CD4-positive, CD25-positive, alpha-beta regulatory T cell (primary cell): ENCODE measurements around the gene ZNF280A. TPM values are rescaled to one million over a fixed set of nuclear protein-coding genes. Genes with fewer than 3 reads are reported as not detected.

Source experiments
- ATAC-seq, 2 donors: fragments of 150-1000 bp; cut with Tn5 transposase; one replicate each; pipeline ENCODE4 v1.10.0; 2021; ENCODE audit warnings: low read depth in 2 of 2, moderate number of reproducible peaks in 2 of 2, moderate library complexity in 1 of 2
- DNase-seq, 3 donors: peaks; one replicate each; pipeline versions ENCODE4 v3.0.0 to v3.0.0-alpha.2; 2012 to 2022; ENCODE audit warnings: mixed read lengths in 1 of 3
- H3K27ac ChIP-seq: one replicate; pipeline ENCODE4 v1.7.0; 2013; ENCODE audit warnings: mild to moderate bottlenecking, low read length; ENCODE audit not compliant: insufficient read depth, poor library complexity, severe bottlenecking
- H3K27me3 ChIP-seq: one replicate; pipeline ENCODE4 v1.7.0; 2013; ENCODE audit warnings: low read length; ENCODE audit not compliant: control insufficient read depth, insufficient read depth
- H3K36me3 ChIP-seq: one replicate; pipeline ENCODE4 v1.7.0; 2013; ENCODE audit warnings: mild to moderate bottlenecking, low read length, moderate library complexity; ENCODE audit not compliant: control insufficient read depth, insufficient read depth
- H3K4me1 ChIP-seq: 2 replicates; pipeline ENCODE4 v1.7.0; 2013; ENCODE audit warnings: mild to moderate bottlenecking, low read length; ENCODE audit not compliant: insufficient read depth, control insufficient read depth, poor library complexity, severe bottlenecking
- H3K4me3 ChIP-seq: one replicate; pipeline ENCODE4 v1.7.0; 2013; ENCODE audit warnings: low read depth, mild to moderate bottlenecking, low read length, moderate library complexity
- H3K9me3 ChIP-seq, 2 experiments: 1 replicate in 1 of 2; 2 replicates in 1 of 2; pipeline ENCODE4 v1.7.0; 2013; ENCODE audit warnings: low read length in 2 of 2, mild to moderate bottlenecking in 1 of 2, moderate library complexity in 1 of 2; ENCODE audit not compliant: control insufficient read depth in 2 of 2
- H3K27ac Mint-ChIP-seq, 3 donors: one replicate each; pipeline ENCODE4 v1.8.0; 2020 to 2022; ENCODE audit warnings: mild to moderate bottlenecking in 3 of 3, mixed read lengths in 3 of 3, moderate library complexity in 2 of 3
- H3K27me3 Mint-ChIP-seq: one replicate; pipeline ENCODE4 v1.8.0; 2022; ENCODE audit warnings: mild to moderate bottlenecking, mixed read lengths
- H3K36me3 Mint-ChIP-seq: one replicate; pipeline ENCODE4 v1.8.0; 2020; ENCODE audit warnings: mixed read lengths
- H3K4me1 Mint-ChIP-seq, 4 donors: one replicate each; pipeline ENCODE4 v1.8.0; 2020 to 2022; ENCODE audit warnings: mixed read lengths in 4 of 4, mild to moderate bottlenecking in 1 of 4
- H3K4me3 Mint-ChIP-seq, 4 donors: one replicate each; pipeline ENCODE4 v1.8.0; 2020 to 2022; ENCODE audit warnings: mild to moderate bottlenecking in 4 of 4, mixed read lengths in 4 of 4, moderate library complexity in 3 of 4
- H3K9me3 Mint-ChIP-seq, 7 donors: one replicate each; pipeline ENCODE4 v1.8.0; 2020 to 2022; ENCODE audit warnings: mixed read lengths in 7 of 7, mild to moderate bottlenecking in 3 of 7, moderate library complexity in 2 of 7
- polyA plus RNA-seq, 4 donors: library from polyadenylated mRNA; unstranded; fragments of 300-500 nt; fragmentation: Illumina TruSeq; gene quantifications; one replicate each; pipeline ENCODE4 v1.2.3, GENCODE V29; 2021
- total RNA-seq: library from RNA; stranded (reverse); gene quantifications from one replicate; pipeline ENCODE4 v1.2.3, GENCODE V29; 2022

ZNF280A gene
- total and polyA plus RNA-seq, 5 donors from 2014 or later = not detected

DNA sequence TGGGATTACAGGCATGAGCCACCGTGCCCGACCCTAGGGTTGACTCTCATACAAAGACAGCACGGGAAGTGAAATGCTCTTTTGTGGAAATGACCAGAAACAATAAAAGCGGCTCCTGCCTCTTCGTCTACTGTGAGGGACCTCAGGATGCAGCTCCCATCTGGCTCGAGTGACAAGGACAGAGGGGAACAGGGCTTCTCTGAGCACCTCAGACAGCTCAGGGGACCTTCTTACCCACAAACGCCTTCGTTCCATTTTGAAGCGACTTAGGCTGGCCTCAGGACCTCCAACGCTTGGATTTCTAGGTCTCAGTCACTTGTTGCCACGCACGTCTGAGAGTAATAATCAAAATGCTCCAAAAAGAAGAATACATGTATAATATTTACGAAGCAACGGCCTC is 36.5 kb upstream of the ZNF280A start:
- no peaks in the 10 kb centered on the region for H3K36me3 Mint-ChIP-seq
- H3K4me3 Mint-ChIP-seq = no peak overlapping the region
- no peak overlapping the region for H3K27ac Mint-ChIP-seq
- ATAC-seq (no peak), DNase-seq (no peak)
- H3K27ac ChIP-seq = no peak overlapping the region
- H3K4me1 Mint-ChIP-seq = peaks cover 0 to 2% (median 0%) of the 10 kb centered on the region in 4 donors
- no peaks in the 10 kb centered on the region for H3K27me3 ChIP-seq
- no peaks in the 10 kb centered on the region for H3K9me3 Mint-ChIP-seq
- H3K27me3 Mint-ChIP-seq = peaks cover 5% of the 10 kb centered on the region
- no peak overlapping the region for H3K4me3 ChIP-seq
- no peaks in the 10 kb centered on the region for H3K36me3 ChIP-seq
- H3K9me3 ChIP-seq = no peaks in the 10 kb centered on the region
- no peaks in the 10 kb centered on the region for H3K4me1 ChIP-seq

DNA sequence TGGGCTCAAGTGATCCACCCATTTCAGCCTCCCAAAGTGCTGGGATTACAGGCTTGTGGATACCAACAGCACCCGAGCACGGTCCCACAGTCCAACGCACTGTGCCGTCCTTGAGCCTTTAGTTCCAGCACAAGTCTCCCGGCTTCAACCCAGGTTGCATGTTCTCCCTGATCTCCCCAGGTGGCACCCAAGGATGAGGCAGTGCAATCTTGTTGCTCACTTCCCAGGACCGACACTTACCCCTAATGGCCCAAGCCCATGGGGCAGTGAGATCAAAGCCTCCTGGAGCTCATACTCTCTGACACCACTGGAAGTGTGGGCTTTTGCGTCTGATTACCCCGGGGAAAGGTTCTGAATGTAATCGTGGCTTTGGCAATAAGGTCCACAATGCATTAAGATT is 35.5 kb upstream of the ZNF280A start:
- Mint-ChIP-seq H3K9me3 (no peaks in the 10 kb centered on the region), H3K4me1 (peaks cover 0 to 2% (median 0%) of the 10 kb centered on the region in 4 donors), H3K4me3 (no peak overlapping the region), H3K27ac (no peak overlapping the region), H3K27me3 (peaks cover 5% of the 10 kb centered on the region), H3K36me3 (no peaks in the 10 kb centered on the region)
- Histone ChIP-seq H3K27ac (no peak overlapping the region), H3K27me3 (no peaks in the 10 kb centered on the region), H3K36me3 (no peaks in the 10 kb centered on the region), H3K9me3 (no peaks in the 10 kb centered on the region), H3K4me1 (no peaks in the 10 kb centered on the region), H3K4me3 (no peak overlapping the region)
- DNase-seq = no peak
- no peak for ATAC-seq

- H3K27ac Mint-ChIP-seq = no peak overlapping the region
Measured at GRCh38 chr22:22554587-22555284, 34.7 kb upstream of the ZNF280A start.

DNA sequence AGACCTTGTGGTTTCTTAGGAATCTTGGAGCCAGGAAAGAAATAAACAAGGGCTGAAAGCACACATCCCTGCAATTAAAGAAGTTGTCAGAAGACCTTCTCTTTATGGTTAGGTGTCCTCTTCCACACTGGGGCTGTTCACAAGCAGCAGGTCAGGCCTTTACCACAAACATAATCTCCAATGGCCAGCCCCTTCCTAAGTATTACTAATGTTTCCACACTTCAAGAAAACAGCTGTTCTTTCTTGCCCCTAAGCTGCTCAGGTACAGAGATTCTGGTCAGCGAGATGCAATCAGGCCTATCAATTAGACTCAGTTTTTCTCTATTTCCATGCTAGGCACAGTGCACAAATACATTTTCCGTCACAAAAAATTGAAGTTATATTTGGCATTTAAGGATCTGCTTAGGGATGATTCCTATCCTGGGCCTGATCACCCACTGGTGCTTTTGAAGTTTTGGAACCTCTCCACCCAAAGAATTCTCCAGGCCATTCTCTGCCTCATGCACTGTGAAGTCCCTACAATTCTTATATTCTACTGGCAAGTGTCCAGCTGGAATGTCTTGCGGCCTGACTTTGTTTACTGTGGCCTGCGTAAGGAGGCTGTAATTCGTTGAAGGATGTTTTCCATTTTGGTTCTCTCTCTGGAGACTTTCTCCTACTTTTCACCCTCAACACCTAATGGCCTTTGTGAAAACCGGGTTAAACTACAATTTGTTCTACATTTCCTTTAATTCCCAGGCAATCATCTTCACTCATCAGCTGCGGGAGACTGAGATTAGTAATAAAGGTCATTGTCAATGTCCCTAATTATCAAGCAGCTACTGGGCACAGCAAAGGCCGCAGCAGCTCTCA is 33.9 kb upstream of the ZNF280A start:
- Mint-ChIP-seq H3K27ac (no peak overlapping the region), H3K4me1 (no peaks in the 10 kb centered on the region)
- H3K4me1 ChIP-seq = no peaks in the 10 kb centered on the region

More at GRCh38 chr22:22554587-22555284, 34.7 kb upstream of the ZNF280A start:
- Histone ChIP-seq H3K4me3 (no peak overlapping the region), H3K36me3 (no peaks in the 10 kb centered on the region), H3K27ac (no peak overlapping the region), H3K4me1 (no peaks in the 10 kb centered on the region), H3K27me3 (no peaks in the 10 kb centered on the region), H3K9me3 (no peaks in the 10 kb centered on the region)
- H3K27me3 Mint-ChIP-seq = peaks cover 5% of the 10 kb centered on the region
- no peak overlapping the region for H3K4me3 Mint-ChIP-seq
- DNase-seq (no peak), ATAC-seq (no peak)
- H3K4me1 Mint-ChIP-seq = peaks cover 0 to 2% (median 0%) of the 10 kb centered on the region in 4 donors
- no peaks in the 10 kb centered on the region for H3K36me3 Mint-ChIP-seq
- H3K9me3 Mint-ChIP-seq = no peaks in the 10 kb centered on the region

DNA sequence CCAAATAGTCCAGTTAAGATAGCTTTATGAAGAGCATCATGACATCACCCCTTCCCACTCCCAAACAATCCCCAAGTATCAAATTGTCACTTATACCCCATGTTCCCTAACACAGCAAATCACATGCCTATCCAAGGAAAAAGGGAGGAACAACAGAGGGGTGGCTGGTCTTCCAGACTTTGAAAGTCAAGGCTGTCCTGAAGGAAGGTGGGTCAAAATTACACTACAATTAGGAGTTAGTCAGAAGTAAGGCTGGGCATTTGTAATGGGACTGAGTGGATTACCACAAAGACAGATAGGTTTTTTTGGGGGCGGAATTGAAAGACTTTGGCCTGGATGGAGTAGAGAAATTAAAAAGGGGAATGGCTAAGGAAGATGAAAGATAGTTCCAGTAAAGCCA is 33.1 kb upstream of the ZNF280A start:
- no peaks in the 10 kb centered on the region for H3K4me1 Mint-ChIP-seq
- Histone ChIP-seq H3K4me3 (no peak overlapping the region), H3K4me1 (no peaks in the 10 kb centered on the region), H3K27me3 (no peaks in the 10 kb centered on the region), H3K27ac (no peak overlapping the region), H3K36me3 (no peaks in the 10 kb centered on the region), H3K9me3 (no peaks in the 10 kb centered on the region)
- DNase-seq (no peak), ATAC-seq (no peak)
- no peaks in the 10 kb centered on the region for H3K9me3 Mint-ChIP-seq
- peaks cover 5% of the 10 kb centered on the region for H3K27me3 Mint-ChIP-seq
- H3K4me3 Mint-ChIP-seq = no peak overlapping the region
- no peak overlapping the region for H3K27ac Mint-ChIP-seq
- no peaks in the 10 kb centered on the region for H3K36me3 Mint-ChIP-seq

More for the DNA sequence above, 33.9 kb upstream of the ZNF280A start:
- no peaks in the 10 kb centered on the region for H3K9me3 ChIP-seq
- no peak overlapping the region for H3K27ac ChIP-seq
- H3K4me3 ChIP-seq = no peak overlapping the region
- Mint-ChIP-seq H3K27me3 (peaks cover 5% of the 10 kb centered on the region), H3K36me3 (no peaks in the 10 kb centered on the region), H3K9me3 (no peaks in the 10 kb centered on the region), H3K4me3 (no peak overlapping the region)
- H3K36me3 ChIP-seq = no peaks in the 10 kb centered on the region
- ATAC-seq (no peak), DNase-seq (no peak)
- H3K27me3 ChIP-seq = no peaks in the 10 kb centered on the region

GRCh38 chr22:22552630-22553029 is 32.6 kb upstream of the ZNF280A start:
- Mint-ChIP-seq H3K36me3 (no peaks in the 10 kb centered on the region), H3K27ac (no peak overlapping the region), H3K9me3 (no peaks in the 10 kb centered on the region), H3K4me1 (no peaks in the 10 kb centered on the region), H3K4me3 (no peak overlapping the region), H3K27me3 (peaks cover 5% of the 10 kb centered on the region)
- Histone ChIP-seq H3K36me3 (no peaks in the 10 kb centered on the region), H3K4me1 (no peaks in the 10 kb centered on the region), H3K4me3 (no peak overlapping the region), H3K27me3 (no peaks in the 10 kb centered on the region), H3K9me3 (no peaks in the 10 kb centered on the region), H3K27ac (no peak overlapping the region)
- ATAC-seq = no peak
- no peak for DNase-seq

GRCh38 chr22:22550789-22551434 is 30.8 kb upstream of the ZNF280A start:
- H3K27me3 Mint-ChIP-seq = peaks cover 5% of the 10 kb centered on the region
- DNase-seq (no peak), ATAC-seq (no peak)
- H3K4me1 Mint-ChIP-seq = no peaks in the 10 kb centered on the region
- Histone ChIP-seq H3K4me1 (no peaks in the 10 kb centered on the region), H3K36me3 (no peaks in the 10 kb centered on the region), H3K4me3 (no peak overlapping the region), H3K27me3 (no peaks in the 10 kb centered on the region), H3K27ac (no peak overlapping the region), H3K9me3 (no peaks in the 10 kb centered on the region)
- H3K9me3 Mint-ChIP-seq = no peaks in the 10 kb centered on the region
- H3K36me3 Mint-ChIP-seq = no peaks in the 10 kb centered on the region
- H3K27ac Mint-ChIP-seq = no peak overlapping the region
- no peak overlapping the region for H3K4me3 Mint-ChIP-seq
